KOPT-K1 (cell line): ENCODE results near the gene TCP1.
"Not testable (repeated sequence)": the region's sequence is repeated elsewhere in the genome, so short reads cannot be mapped to it uniquely, and the experiment has no call there.

Source experiments
- H3K27ac ChIP-seq: fragments of 200-600 bp; sonication (generic); 2 replicates; pipeline ENCODE4 v1.5.1; 2016; ENCODE audit warnings: antibody characterized with exemption, mild to moderate bottlenecking, low read depth, low read length; ENCODE audit not compliant: poor library complexity, severe bottlenecking
- H3K36me3 ChIP-seq: fragments of 200-600 bp; sonication (generic); 2 replicates; pipeline ENCODE4 v1.5.1; 2017; ENCODE audit warnings: antibody characterized with exemption, mild to moderate bottlenecking, low read length, moderate library complexity; ENCODE audit not compliant: insufficient read depth
- H3K9me3 ChIP-seq: fragments of 200-600 bp; sonication (generic); 2 replicates; pipeline ENCODE4 v1.5.1; 2017; ENCODE audit warnings: antibody characterized with exemption, low read length, mild to moderate bottlenecking; ENCODE audit not compliant: insufficient read depth, poor library complexity, severe bottlenecking

The TCP1 gene

GRCh38 chr6:159745081-159745480, 44.3 kb downstream of the TCP1 start:
- peaks cover 100% of the 10 kb centered on the region for H3K36me3 ChIP-seq
- H3K9me3 ChIP-seq, result no peaks in the 10 kb centered on the region

DNA sequence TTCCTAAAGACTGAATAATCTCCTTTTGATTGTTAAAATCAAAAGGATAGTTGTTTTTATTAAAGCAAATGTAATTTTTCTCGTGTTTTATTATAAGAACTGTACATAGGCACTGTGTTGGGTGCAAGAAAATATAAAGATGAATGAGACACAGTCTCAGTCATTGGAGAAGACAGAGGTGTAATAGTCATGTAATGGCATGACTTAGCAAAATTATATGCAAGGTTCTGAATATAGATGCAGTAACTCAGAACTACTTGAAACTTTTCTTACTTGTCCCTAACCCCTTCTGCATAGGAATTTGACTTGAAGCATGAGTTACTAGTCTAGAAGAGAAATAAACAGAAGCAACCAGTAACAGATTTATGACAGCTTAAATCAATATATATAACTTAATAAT, 47.2 kb downstream of the TCP1 start:
- Histone ChIP-seq H3K9me3 (no peaks in the 10 kb centered on the region), H3K27ac (no peak overlapping the region), H3K36me3 (peaks cover 100% of the 10 kb centered on the region)

More at GRCh38 chr6:159745081-159745480, 44.3 kb downstream of the TCP1 start:
- H3K27ac ChIP-seq, result no peak overlapping the region

GRCh38 chr6:159739341-159739740, 50.1 kb downstream of the TCP1 start:
- peaks cover 84% of the 10 kb centered on the region for H3K36me3 ChIP-seq
- H3K9me3 ChIP-seq, result no peaks in the 10 kb centered on the region
- H3K27ac ChIP-seq, result no peak overlapping the region

DNA sequence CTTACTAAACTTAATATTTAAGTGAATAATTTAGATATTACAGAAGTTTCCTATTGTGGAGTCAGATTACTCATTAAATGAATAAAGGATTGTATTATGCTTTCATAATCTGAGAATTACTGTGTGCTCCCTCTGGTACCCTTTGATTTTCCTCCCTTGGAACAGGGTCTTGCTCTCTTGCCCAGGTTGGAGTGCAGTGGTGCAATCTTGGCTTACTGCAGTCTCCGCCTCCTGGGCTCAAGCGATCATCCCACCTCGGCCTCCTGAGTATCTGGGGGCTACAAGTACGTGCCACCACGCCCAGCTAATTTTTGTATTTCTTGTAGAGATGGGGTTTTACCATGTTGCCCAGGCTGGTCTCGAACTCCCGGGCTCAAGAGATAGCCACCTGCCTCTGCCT, 52.5 kb downstream of the TCP1 start:
- Histone ChIP-seq H3K9me3 (no peaks in the 10 kb centered on the region), H3K36me3 (peaks cover 79% of the 10 kb centered on the region), H3K27ac (no peak overlapping the region)

DNA sequence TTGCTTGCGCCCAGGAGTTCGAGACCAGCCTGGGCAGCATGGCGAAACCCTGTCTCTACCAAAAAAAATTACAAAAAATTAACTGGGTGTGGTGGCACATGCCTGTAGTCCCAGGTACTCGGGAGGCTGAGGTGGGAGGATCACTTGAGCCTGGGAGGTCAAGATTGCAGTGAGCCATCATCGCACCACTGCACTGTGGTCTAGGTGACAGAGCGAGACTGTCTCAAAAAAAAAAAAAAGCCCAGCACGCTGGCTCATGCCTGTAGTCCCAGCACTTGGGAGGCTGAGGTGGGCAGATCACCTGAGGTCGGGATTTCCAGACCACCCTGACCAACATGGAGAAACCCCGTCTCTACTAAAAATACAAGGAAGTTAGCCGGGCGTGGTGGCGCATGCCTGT, 56.0 kb downstream of the TCP1 start:
- not testable (repeated sequence) for H3K9me3 ChIP-seq, H3K27ac ChIP-seq
- H3K36me3 ChIP-seq, result peaks cover 70% of the 10 kb centered on the region

- H3K27ac ChIP-seq, H3K9me3 ChIP-seq: not testable (repeated sequence)
- peaks cover 62% of the 10 kb centered on the region for H3K36me3 ChIP-seq
These were observed 56.9 kb downstream of the TCP1 start for GRCh38 chr6:159732550-159732949.

GRCh38 chr6:159730332-159730676, 59.1 kb downstream of the TCP1 start:
- Histone ChIP-seq H3K9me3 (no peaks in the 10 kb centered on the region), H3K36me3 (peaks cover 46% of the 10 kb centered on the region), H3K27ac (no peak overlapping the region)

- Histone ChIP-seq H3K9me3 (no peaks in the 10 kb centered on the region), H3K27ac (peak overlapping the region; percentile 8), H3K36me3 (peaks cover 48% of the 10 kb centered on the region)
These were observed 59.6 kb downstream of the TCP1 start for GRCh38 chr6:159729598-159730331.

DNA sequence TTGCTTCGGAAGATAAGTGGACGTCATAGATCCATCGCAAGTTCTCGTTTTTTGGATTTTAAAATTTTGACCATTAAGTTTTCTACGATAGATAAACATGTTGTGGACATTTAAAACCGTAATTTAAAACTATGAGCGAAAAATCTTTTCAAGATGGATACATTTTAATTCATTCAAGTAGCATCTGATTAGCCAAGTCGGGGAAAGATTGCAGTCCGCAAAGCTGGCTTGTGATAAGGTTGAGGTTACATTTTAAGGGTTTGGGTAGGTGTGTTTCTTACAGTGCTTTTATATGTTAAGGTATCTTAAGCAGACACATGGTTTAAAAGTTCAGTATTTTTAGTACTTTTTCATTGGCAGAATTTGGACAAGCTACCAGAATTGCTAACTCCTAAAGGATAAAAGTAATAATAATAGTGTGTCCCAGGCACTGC, 60.9 kb downstream of the TCP1 start:
- H3K27ac ChIP-seq, result peak overlapping the region; percentile 97
- no peaks in the 10 kb centered on the region for H3K9me3 ChIP-seq
- H3K36me3 ChIP-seq, result peaks cover 51% of the 10 kb centered on the region
